Measurements from ENCODE around the gene APOBEC3A.
"Not testable (repeated sequence)": the region's sequence is repeated elsewhere in the genome, so short reads cannot be mapped to it uniquely, and the experiment has no call there.

The APOBEC3A gene

GRCh38 chr22:38943201-38943600 lies 14.2 kb upstream of the APOBEC3A start:
- no peaks in the 10 kb centered on the region; the same call in 1 of the 2 replicates for H3K27me3 ChIP-seq (ENCODE audit: control insufficient read depth, insufficient read depth, low read length)
- H3K36me3 ChIP-seq (ENCODE audit: control insufficient read depth, insufficient read depth, low read length): no peaks in the 10 kb centered on the region
- H3K4me1 ChIP-seq (ENCODE audit: control insufficient read depth, insufficient read depth, low read length): peaks cover 9% of the 10 kb centered on the region
- H3K4me3 ChIP-seq (ENCODE audit: low read depth, low read length): no peak overlapping the region
- H3K9ac ChIP-seq (ENCODE audit: low read depth, low read length): no peak overlapping the region
- no peak overlapping the region for H3K27ac ChIP-seq (ENCODE audit: low read depth, low read length)
- no peaks in the 10 kb centered on the region for H3K9me3 ChIP-seq (ENCODE audit: control insufficient read depth, insufficient read depth, low read length)

GRCh38 chr22:38943882-38944281 lies 13.5 kb upstream of the APOBEC3A start:
- H3K27ac ChIP-seq (ENCODE audit: low read depth, low read length): no peak overlapping the region
- H3K9me3 ChIP-seq (ENCODE audit: control insufficient read depth, insufficient read depth, low read length): no peaks in the 10 kb centered on the region
- no peak overlapping the region for H3K9ac ChIP-seq (ENCODE audit: low read depth, low read length)
- H3K36me3 ChIP-seq (ENCODE audit: control insufficient read depth, insufficient read depth, low read length): no peaks in the 10 kb centered on the region
- H3K4me3 ChIP-seq (ENCODE audit: low read depth, low read length): no peak overlapping the region
- no peaks in the 10 kb centered on the region; the same call in 1 of the 2 replicates for H3K27me3 ChIP-seq (ENCODE audit: control insufficient read depth, insufficient read depth, low read length)
- H3K4me1 ChIP-seq (ENCODE audit: control insufficient read depth, insufficient read depth, low read length): peaks cover 9% of the 10 kb centered on the region

GRCh38 chr22:38944653-38945052 lies 12.8 kb upstream of the APOBEC3A start:
- Histone ChIP-seq H3K9me3 (ENCODE audit: control insufficient read depth, insufficient read depth, low read length) (no peaks in the 10 kb centered on the region), H3K9ac (ENCODE audit: low read depth, low read length) (no peak overlapping the region), H3K4me1 (ENCODE audit: control insufficient read depth, insufficient read depth, low read length) (peaks cover 9% of the 10 kb centered on the region), H3K36me3 (ENCODE audit: control insufficient read depth, insufficient read depth, low read length) (no peaks in the 10 kb centered on the region), H3K27ac (ENCODE audit: low read depth, low read length) (no peak overlapping the region), H3K27me3 (ENCODE audit: control insufficient read depth, insufficient read depth, low read length) (no peaks in the 10 kb centered on the region; the same call in 1 of the 2 replicates), H3K4me3 (ENCODE audit: low read depth, low read length) (no peak overlapping the region)

- not testable (repeated sequence) for H3K36me3 ChIP-seq (ENCODE audit: control insufficient read depth, insufficient read depth, low read length); H3K4me3 ChIP-seq (ENCODE audit: low read depth, low read length); H3K9me3 ChIP-seq (ENCODE audit: control insufficient read depth, insufficient read depth, low read length); H3K27ac ChIP-seq (ENCODE audit: low read depth, low read length); H3K27me3 ChIP-seq (ENCODE audit: control insufficient read depth, insufficient read depth, low read length); H3K4me1 ChIP-seq (ENCODE audit: control insufficient read depth, insufficient read depth, low read length); H3K9ac ChIP-seq (ENCODE audit: low read depth, low read length)
Measured at GRCh38 chr22:38945706-38946338, 11.6 kb upstream of the APOBEC3A start.

GRCh38 chr22:38946771-38947170 lies 10.6 kb upstream of the APOBEC3A start:
- no peaks in the 10 kb centered on the region for H3K36me3 ChIP-seq (ENCODE audit: control insufficient read depth, insufficient read depth, low read length)
- H3K4me1 ChIP-seq (ENCODE audit: control insufficient read depth, insufficient read depth, low read length): peaks cover 9% of the 10 kb centered on the region
- H3K4me3 ChIP-seq (ENCODE audit: low read depth, low read length): no peak overlapping the region
- H3K27ac ChIP-seq (ENCODE audit: low read depth, low read length): no peak overlapping the region
- H3K27me3 ChIP-seq (ENCODE audit: control insufficient read depth, insufficient read depth, low read length): no peaks in the 10 kb centered on the region
- H3K9ac ChIP-seq (ENCODE audit: low read depth, low read length): no peak overlapping the region
- H3K9me3 ChIP-seq (ENCODE audit: control insufficient read depth, insufficient read depth, low read length): no peaks in the 10 kb centered on the region

- no peaks in the 10 kb centered on the region for H3K36me3 ChIP-seq (ENCODE audit: control insufficient read depth, insufficient read depth, low read length)
Measured at GRCh38 chr22:38947321-38948140, 9.9 kb upstream of the APOBEC3A start.

GRCh38 chr22:38948181-38948940 lies 9.0 kb upstream of the APOBEC3A start:
- Histone ChIP-seq H3K9ac (ENCODE audit: low read depth, low read length) (no peak overlapping the region), H3K9me3 (ENCODE audit: control insufficient read depth, insufficient read depth, low read length) (no peaks in the 10 kb centered on the region), H3K4me1 (ENCODE audit: control insufficient read depth, insufficient read depth, low read length) (peaks cover 9% of the 10 kb centered on the region), H3K27me3 (ENCODE audit: control insufficient read depth, insufficient read depth, low read length) (no peaks in the 10 kb centered on the region), H3K4me3 (ENCODE audit: low read depth, low read length) (no peak overlapping the region), H3K27ac (ENCODE audit: low read depth, low read length) (no peak overlapping the region), H3K36me3 (ENCODE audit: control insufficient read depth, insufficient read depth, low read length) (no peaks in the 10 kb centered on the region)

More at GRCh38 chr22:38947321-38948140, 9.9 kb upstream of the APOBEC3A start:
- no peak overlapping the region for H3K9ac ChIP-seq (ENCODE audit: low read depth, low read length)
- H3K4me1 ChIP-seq (ENCODE audit: control insufficient read depth, insufficient read depth, low read length): peaks cover 9% of the 10 kb centered on the region
- no peaks in the 10 kb centered on the region for H3K27me3 ChIP-seq (ENCODE audit: control insufficient read depth, insufficient read depth, low read length)
- no peak overlapping the region for H3K27ac ChIP-seq (ENCODE audit: low read depth, low read length)
- H3K9me3 ChIP-seq (ENCODE audit: control insufficient read depth, insufficient read depth, low read length): no peaks in the 10 kb centered on the region
- H3K4me3 ChIP-seq (ENCODE audit: low read depth, low read length): no peak overlapping the region

GRCh38 chr22:38949889-38950405 lies 7.5 kb upstream of the APOBEC3A start:
- no peak overlapping the region for H3K4me3 ChIP-seq (ENCODE audit: low read depth, low read length)
- no peak overlapping the region; the same call in 1 of the 2 replicates for H3K9ac ChIP-seq (ENCODE audit: low read depth, low read length)
- peaks cover 9% of the 10 kb centered on the region for H3K4me1 ChIP-seq (ENCODE audit: control insufficient read depth, insufficient read depth, low read length)
- H3K27ac ChIP-seq (ENCODE audit: low read depth, low read length): no peak overlapping the region
- H3K27me3 ChIP-seq (ENCODE audit: control insufficient read depth, insufficient read depth, low read length): no peaks in the 10 kb centered on the region
- no peaks in the 10 kb centered on the region for H3K36me3 ChIP-seq (ENCODE audit: control insufficient read depth, insufficient read depth, low read length)
- H3K9me3 ChIP-seq (ENCODE audit: control insufficient read depth, insufficient read depth, low read length): no peaks in the 10 kb centered on the region

- Histone ChIP-seq H3K27me3 (ENCODE audit: control insufficient read depth, insufficient read depth, low read length) (no peaks in the 10 kb centered on the region), H3K36me3 (ENCODE audit: control insufficient read depth, insufficient read depth, low read length) (no peaks in the 10 kb centered on the region), H3K9ac (ENCODE audit: low read depth, low read length) (no peak overlapping the region), H3K9me3 (ENCODE audit: control insufficient read depth, insufficient read depth, low read length) (no peaks in the 10 kb centered on the region), H3K27ac (ENCODE audit: low read depth, low read length) (no peak overlapping the region), H3K4me3 (ENCODE audit: low read depth, low read length) (no peak overlapping the region), H3K4me1 (ENCODE audit: control insufficient read depth, insufficient read depth, low read length) (peaks cover 9% of the 10 kb centered on the region)
Measured at GRCh38 chr22:38950527-38951295, 6.7 kb upstream of the APOBEC3A start.

- Histone ChIP-seq H3K36me3 (ENCODE audit: control insufficient read depth, insufficient read depth, low read length) (no peaks in the 10 kb centered on the region), H3K27ac (ENCODE audit: low read depth, low read length) (no peak overlapping the region), H3K27me3 (ENCODE audit: control insufficient read depth, insufficient read depth, low read length) (no peaks in the 10 kb centered on the region), H3K4me3 (ENCODE audit: low read depth, low read length) (no peak overlapping the region), H3K4me1 (ENCODE audit: control insufficient read depth, insufficient read depth, low read length) (peaks cover 4% of the 10 kb centered on the region), H3K9ac (ENCODE audit: low read depth, low read length) (no peak overlapping the region), H3K9me3 (ENCODE audit: control insufficient read depth, insufficient read depth, low read length) (no peaks in the 10 kb centered on the region)
Measured at GRCh38 chr22:38951734-38952133, 5.7 kb upstream of the APOBEC3A start.
